ENCODE measurements around the gene MARCHF10.
"Not testable (repeated sequence)": the region's sequence is repeated elsewhere in the genome, so short reads cannot be mapped to it uniquely, and the experiment has no call there.

DNA sequence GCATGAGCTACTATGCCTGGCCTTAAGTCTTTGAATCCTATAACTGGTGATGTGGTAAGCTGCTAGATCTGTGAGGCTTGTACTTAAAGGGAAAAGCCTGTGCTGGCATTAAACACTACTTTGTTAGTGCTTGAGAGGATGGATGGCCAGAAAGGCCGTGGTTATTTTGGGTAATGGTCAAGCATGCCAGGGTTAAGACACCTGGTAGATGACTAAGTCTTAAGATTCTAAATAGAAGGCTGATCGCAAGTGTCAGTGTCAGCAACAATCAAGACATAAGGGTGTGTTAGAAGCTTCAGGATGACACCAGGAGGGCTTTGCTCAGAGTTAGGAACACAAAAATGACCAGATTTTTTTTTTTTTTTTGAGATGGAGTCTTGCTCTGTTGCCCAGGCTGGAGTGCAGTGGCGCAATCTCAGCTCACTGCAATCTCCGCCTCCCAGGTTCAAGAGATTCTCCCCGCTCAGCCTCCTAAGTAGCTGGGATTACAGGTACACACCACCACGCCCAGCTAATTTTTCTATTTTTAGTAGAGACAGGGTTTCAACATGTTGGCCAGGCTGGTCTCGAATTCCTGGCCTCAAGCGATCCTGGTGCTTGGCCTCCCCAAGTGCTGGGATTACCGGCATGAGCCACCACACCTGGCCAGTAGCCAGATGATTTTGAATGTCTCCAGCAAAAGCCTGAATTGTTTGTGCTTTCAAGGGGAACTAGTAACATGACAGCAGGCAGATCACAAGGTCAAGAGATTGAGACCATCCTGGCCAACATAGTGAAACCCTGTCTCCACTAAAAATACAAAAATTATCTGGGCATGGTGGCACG, 41.7 kb upstream of the MARCHF10 start:
- TF ChIP-seq POLR2AphosphoS5 (IDR thresholded peaks at IDR 0.05; ENCODE audit: low read depth, low read length); POLR2A (IDR thresholded peaks at IDR 0.05; ENCODE audit: low read depth, low read length); PAX5 (IDR thresholded peaks at IDR 0.05; ENCODE audit: insufficient read depth, low read length, severe bottlenecking); TAF1 (IDR thresholded peaks at IDR 0.05; ENCODE audit: low read depth, low read length): not testable (repeated sequence)

Measured in GM12891 (cell line).